ENCODE data around the gene TMEM144.
A peak's percentile ranks its signal among the peaks of the same experiment; 100 is the strongest.

Gene TMEM144

GRCh38 chr4:158209825-158210807, at the start of gene TMEM144:
Gene TMEM144 (plus strand): TSS chr4:158210486. CDS start chr4:158212668, 2,182 bp downstream.
- DNase-seq, result peak; percentile 90
- in situ Hi-C loops (cut with MboI; ENCODE audit: low pct_unique_long_range_greater_than_20kb, low sequenced_read_pairs), result no loop called here

DNA sequence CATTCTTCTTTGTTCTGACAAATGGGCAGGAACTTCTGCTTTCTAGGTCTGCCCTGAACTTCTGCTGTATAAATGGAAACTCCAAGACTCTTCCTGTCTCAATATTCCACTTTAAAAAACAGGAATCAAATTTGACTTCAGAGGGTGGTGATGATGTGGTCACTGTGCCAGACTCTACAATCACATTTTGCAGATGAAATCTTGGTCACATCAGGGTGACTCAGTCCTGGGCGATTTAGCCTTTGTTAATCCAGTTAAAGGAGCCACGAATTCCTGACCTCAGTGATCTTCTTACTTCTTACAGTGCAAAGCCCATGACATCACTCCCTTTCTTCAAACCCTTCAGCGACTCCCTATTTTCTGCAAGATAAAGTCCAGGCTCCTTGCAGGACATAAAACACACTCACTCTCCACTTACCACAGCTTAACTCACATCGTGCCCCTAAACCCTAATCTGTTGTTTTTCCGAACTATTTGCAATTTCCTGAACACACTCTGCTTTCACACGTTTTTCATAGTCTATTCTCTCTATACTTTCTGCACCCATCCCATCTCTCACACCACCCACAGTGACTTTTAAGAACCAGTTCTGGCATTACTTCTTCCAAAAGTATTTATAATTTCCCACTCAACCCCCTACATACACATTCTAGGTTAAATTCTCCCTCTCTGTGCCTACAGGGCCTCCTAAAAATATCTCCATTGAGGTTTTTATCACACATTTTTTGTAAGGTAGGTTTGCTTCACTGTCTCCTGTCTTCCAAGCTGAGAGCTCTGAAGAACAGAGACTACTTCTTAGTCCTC, 48.5 kb upstream of the TMEM144 start:
- peak; percentile 75 for DNase-seq
- in situ Hi-C loops (cut with MboI; ENCODE audit: low pct_unique_long_range_greater_than_20kb, low sequenced_read_pairs), result loop anchor here (25.0 kb wide), 1 partner anchor 149 kb away; no protein-coding TSS in a partner anchor

DNA sequence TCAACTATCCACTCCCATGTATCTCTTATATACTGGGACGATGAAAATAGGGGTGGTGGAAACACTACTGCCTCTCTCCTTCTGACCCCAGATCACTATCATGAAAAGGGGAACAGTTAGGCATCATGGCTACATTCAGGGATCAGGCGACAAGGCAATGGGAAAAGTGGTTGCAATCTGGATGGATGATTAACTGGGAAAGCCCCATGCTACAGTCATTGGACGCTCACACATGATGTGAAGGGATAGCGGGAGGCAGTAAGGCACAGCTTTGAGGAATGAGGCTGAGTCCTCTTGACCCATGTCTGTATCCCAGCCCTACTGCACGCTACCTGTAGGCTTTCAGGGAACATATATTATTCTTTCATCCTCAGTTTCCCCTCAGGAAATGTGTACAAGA, 47.7 kb upstream of the TMEM144 start:
- in situ Hi-C loops (cut with MboI; ENCODE audit: low pct_unique_long_range_greater_than_20kb, low sequenced_read_pairs), result loop anchor here (25.0 kb wide), 1 partner anchor 150 kb away; no protein-coding TSS in a partner anchor
- DNase-seq, result no peak

DNA sequence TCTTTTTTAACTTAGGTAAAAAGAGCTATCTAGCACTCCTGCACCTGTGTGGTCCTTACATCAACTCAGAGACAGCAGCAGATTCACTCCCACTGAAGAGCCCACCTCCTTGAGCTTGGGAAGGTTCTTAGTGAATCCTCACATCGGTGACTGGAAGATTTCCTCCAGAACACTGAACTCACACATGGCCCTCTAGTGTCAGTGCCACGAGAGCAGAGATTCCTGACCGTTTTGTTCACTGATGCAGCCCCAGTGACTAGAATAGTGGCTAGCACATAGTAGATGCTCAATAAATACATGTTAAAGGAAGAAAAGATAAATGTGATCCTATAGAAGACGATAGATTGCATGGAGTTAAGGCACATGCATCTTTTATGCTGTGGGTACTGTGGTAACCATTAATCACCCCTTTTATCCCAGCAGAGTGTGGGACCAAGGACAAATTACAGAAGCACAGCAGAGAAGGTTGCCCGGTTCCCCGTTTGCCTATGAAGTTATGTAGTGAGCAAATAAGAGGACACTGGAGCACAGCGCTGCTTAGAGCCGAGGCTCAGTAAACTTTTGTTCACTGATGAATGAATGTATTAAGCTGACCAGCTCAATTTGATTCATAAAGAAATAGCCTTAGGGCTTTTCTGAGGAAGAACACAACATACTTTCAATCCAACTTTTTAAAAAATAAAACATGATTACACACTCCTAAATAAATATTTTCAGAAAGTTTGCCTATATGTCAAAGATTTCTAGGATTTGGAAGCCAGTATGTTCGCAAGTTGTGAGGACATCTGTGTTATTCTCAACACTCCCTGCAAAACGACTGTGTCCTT, 46.1 kb upstream of the TMEM144 start:
- in situ Hi-C loops (cut with MboI; ENCODE audit: low pct_unique_long_range_greater_than_20kb, low sequenced_read_pairs), result loop anchor here (25.0 kb wide), 1 partner anchor 152 kb away; no protein-coding TSS in a partner anchor
- DNase-seq, result no peak

DNA sequence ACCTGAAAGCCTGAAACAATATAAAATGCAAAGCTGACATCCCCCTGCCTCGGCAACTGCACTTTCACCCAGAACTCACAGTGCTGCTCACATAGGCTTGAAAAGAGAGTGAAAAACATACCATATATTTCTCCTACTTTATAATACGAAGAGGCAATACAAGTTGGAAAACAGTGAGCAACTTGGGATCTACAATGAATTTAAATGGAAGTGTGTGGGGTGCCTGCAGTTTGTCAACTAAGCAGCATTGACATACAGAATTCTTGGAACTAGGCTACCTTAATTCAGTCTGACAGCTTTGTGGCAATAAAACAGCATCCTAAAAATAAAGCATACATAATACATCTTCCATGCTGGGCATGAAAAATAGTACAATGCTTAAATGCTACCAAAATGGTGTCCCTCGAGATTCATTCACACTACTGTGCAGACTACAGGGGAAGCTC, 45.5 kb upstream of the TMEM144 start:
- in situ Hi-C loops (cut with MboI; ENCODE audit: low pct_unique_long_range_greater_than_20kb, low sequenced_read_pairs), result loop anchor here (25.0 kb wide), 1 partner anchor 152 kb away; no protein-coding TSS in a partner anchor
- DNase-seq, result no peak

GRCh38 chr4:158166701-158167100, 43.6 kb upstream of the TMEM144 start:
- in situ Hi-C loops (cut with MboI; ENCODE audit: low pct_unique_long_range_greater_than_20kb, low sequenced_read_pairs), result loop anchor here (25.0 kb wide), 1 partner anchor 154 kb away; no protein-coding TSS in a partner anchor
- no peak for DNase-seq

DNA sequence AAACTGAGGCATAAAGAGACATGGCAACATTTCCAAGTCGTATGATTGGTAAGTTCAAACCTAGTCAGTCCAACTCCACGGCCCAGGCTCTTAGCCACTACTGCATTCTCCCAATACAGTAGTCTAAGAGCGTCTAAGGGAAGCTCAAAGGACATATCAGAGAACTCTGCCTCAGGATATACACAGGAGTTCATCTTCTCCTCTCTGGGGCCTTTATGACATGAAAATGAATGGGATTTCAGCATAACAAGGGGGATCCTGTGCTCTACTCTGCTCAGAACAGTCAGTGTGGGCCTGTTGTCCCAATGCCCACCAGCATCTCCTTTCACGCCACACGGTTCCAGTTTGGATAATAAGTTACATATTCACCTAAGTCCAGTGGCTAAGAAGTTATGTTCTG, 41.7 kb upstream of the TMEM144 start:
- in situ Hi-C loops (cut with MboI; ENCODE audit: low pct_unique_long_range_greater_than_20kb, low sequenced_read_pairs), result loop anchor here (25.0 kb wide), 1 partner anchor 156 kb away; no protein-coding TSS in a partner anchor
- no peak for DNase-seq

DNA sequence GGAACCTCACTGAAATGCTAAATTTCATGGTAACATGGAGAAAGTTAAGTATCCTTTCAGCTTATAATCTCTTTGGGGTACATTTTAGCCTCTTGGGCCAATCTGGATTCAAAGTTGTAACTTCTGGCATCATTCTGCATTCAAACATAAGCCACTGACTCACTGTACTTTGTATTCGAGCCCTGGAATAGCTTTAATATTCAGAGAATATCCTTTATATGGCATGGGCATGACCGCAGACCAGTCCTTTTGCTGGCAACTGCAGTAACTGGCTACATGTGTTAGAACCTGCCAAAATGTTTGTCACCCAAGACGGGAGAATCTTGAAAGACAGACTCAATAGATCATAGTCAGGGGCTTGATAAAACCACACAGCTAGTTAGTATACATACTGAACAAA, 40.8 kb upstream of the TMEM144 start:
- in situ Hi-C loops (cut with MboI; ENCODE audit: low pct_unique_long_range_greater_than_20kb, low sequenced_read_pairs), result loop anchor here (25.0 kb wide), 1 partner anchor 157 kb away; no protein-coding TSS in a partner anchor
- DNase-seq, result no peak

DNA sequence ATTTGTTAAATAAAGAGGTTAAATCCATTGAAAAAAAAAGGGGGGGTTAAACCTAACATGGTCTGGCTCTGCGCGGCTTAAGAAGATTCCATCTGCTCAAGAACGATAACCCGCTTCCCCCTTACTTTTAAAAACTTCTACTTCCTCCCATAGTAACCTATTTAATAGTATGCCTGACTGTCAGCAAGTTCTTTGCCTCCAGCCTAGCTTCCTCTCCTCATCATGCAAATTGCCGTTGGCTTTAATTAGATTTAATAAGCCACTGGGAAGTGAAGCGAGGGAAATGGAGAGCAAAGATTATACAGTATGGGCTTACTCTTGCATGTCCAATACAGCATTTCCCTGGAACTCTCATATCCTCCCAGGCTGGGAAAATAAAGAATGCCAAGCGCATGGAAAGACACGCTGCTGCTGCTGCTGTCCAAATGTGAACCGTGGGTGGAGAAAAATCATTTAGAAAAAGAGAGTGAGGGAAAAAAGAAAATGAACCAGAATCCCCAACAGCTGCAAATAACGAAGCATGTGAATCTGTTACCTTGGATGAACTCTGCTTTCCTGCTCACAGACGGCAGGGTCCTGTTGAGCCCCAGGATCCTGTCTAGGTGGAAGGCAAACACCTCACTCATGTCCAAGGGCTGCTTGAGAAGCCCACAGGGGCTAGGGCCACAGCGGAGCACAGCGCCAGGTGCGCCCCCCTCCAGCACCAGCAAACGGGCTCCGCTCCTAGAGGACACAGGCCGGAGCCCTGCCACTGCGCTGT, 40.2 kb upstream of the TMEM144 start:
- peak; percentile 71 for DNase-seq
- in situ Hi-C loops (cut with MboI; ENCODE audit: low pct_unique_long_range_greater_than_20kb, low sequenced_read_pairs), result loop anchor here (25.0 kb wide), 1 partner anchor 158 kb away; no protein-coding TSS in a partner anchor

GRCh38 chr4:158170691-158171561, 39.4 kb upstream of the TMEM144 start:
- DNase-seq, result no peak
- in situ Hi-C loops (cut with MboI; ENCODE audit: low pct_unique_long_range_greater_than_20kb, low sequenced_read_pairs), result loop anchor here (25.0 kb wide), 1 partner anchor 159 kb away; no protein-coding TSS in a partner anchor

DNA sequence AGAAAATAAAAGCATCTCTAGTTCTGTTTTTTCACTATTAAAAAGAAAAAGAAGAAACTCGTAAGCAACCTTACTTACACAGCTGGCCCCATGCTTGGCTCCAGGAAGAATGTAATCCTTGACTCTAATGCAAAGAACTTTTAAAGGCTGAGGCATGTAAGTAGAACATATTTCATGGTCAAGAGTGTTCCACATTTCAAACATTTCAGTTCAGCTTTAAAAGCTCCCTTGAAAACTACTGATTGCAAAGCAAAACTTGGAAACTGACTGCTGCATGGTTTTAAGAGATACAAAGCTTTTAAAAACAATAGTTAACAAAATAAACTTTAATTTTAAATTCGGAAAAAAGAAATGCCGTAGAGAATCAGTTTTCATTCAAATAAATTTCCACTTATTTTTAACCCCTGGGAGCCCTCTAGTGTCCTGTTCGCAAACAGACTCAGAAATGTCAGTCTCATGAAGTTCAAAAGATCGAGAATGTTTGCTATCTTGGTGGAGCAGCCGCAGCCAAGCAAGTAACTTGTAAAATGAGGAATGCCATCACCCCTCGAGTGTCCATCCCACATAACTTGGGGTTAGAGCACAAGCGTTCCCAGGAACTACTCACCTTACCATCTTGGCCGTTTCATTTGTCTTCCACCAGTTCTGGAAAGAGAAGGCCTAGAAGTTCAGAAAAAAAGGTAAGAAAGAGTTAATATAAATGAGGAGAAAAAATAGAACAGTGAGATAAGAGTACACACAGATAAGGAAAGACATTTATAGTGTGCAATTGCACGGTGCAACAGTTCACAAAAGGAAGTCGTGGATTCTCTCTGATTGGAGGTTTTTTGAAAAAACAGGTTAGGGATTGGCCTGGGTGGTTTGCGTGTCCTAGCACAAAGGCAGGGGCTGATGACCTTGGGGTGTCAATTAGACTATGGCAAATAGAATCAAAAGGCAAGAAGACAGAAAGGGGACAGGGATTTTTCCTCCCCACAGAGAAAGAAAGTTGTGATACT, 37.7 kb upstream of the TMEM144 start, which contains the start of gene GASK1B:
GASK1B (minus strand) TSS at position 765 of the 998 bp plus-strand sequence. CDS start 1,650 bp downstream, outside the sequence.
- in situ Hi-C loops (cut with MboI; ENCODE audit: low pct_unique_long_range_greater_than_20kb, low sequenced_read_pairs), result loop anchor here (25.0 kb wide), 1 partner anchor 160 kb away; no protein-coding TSS in a partner anchor
- DNase-seq, result peak; percentile 68

GRCh38 chr4:158176108-158176507, 34.2 kb upstream of the TMEM144 start:
- DNase-seq, result no peak
- in situ Hi-C loops (cut with MboI; ENCODE audit: low pct_unique_long_range_greater_than_20kb, low sequenced_read_pairs), result no loop called here

- in situ Hi-C loops (cut with MboI; ENCODE audit: low pct_unique_long_range_greater_than_20kb, low sequenced_read_pairs), result no loop called here
- DNase-seq, result no peak
Measured at GRCh38 chr4:158176776-158177175, 33.5 kb upstream of the TMEM144 start.

DNA sequence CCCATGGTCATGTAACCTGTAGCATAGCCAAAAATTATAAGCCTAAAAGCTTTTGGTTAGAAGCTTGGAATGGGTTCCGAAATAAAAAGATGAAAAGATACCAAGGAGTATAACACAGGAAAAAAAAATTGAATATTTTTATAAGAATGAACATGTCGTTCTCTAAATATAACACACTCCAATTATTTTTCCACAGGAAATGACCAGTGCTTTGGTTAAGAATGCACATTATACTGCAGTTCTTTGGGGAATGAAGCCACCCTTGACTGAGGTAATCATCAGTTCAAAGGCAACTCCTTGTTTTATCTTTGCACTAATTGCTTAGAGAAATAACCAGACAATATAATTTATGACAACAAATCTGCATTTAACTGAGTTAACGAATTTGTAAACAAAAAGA, 30.8 kb upstream of the TMEM144 start:
- in situ Hi-C loops (cut with MboI; ENCODE audit: low pct_unique_long_range_greater_than_20kb, low sequenced_read_pairs), result no loop called here
- DNase-seq, result no peak

DNA sequence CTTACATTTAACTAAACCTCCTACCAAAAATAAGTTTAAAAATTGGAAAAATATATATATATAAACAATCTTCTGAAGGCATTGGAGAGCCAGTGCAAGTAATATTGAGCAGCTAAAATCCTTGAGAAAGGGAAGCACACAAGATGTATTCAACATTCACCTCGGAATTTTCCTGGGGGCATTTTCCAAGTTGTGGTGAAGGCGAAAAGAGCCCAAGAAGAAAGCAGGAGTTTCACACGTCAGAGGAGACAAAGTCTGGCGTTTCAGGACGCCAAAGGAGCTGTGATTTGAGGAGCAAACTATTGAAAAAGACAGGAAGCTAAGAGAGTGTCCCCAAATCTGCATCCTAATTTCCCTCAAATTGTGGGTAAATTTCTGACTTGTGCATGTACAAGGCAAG, 28.4 kb upstream of the TMEM144 start:
- in situ Hi-C loops (cut with MboI; ENCODE audit: low pct_unique_long_range_greater_than_20kb, low sequenced_read_pairs), result no loop called here
- DNase-seq, result no peak

- DNase-seq, result no peak
- in situ Hi-C loops (cut with MboI; ENCODE audit: low pct_unique_long_range_greater_than_20kb, low sequenced_read_pairs), result no loop called here
Measured at GRCh38 chr4:158182736-158183135, 27.6 kb upstream of the TMEM144 start.
